WTC11 (cell line): Measurements from ENCODE around the gene CUL5. TPM values are rescaled to one million over a fixed set of nuclear protein-coding genes. Genes with fewer than 3 reads are reported as not detected.

Experiments
- ATAC-seq: fragments of 200-7000 bp; cut with Tn5 transposase; 2 replicates; pipeline ENCODE4 v1.10.0; 2021; ENCODE audit warnings: mild to moderate bottlenecking, moderate library complexity
- CTCF ChIA-PET: fragments of 300-600 bp; sonication (Branson Sonifier 250); formaldehyde crosslinking; loops from one replicate; lab custom pipeline; 2021; ENCODE audit warnings: antibody characterized with exemption; lab: Charles Lee
- POLR2A ChIA-PET: fragments of 350-600 bp; sonication (Branson Sonifier 250); formaldehyde crosslinking; loops from one replicate; lab custom pipeline; 2021; ENCODE audit warnings: antibody characterized with exemption; lab: Charles Lee
- DNase-seq: peaks from one replicate; pipeline ENCODE4 v3.0.0; 2021; ENCODE audit warnings: low spot score
- H3K27ac Mint-ChIP-seq: 2 replicates; pipeline ENCODE4 v1.8.0; 2021; ENCODE audit warnings: mixed read lengths
- H3K27me3 Mint-ChIP-seq: 2 replicates; pipeline ENCODE4 v1.8.0; 2021; ENCODE audit warnings: low read depth, mild to moderate bottlenecking, moderate library complexity, mixed read lengths
- H3K36me3 Mint-ChIP-seq: 2 replicates; pipeline ENCODE4 v1.8.0; 2021; ENCODE audit warnings: mixed read lengths
- H3K4me1 Mint-ChIP-seq: 2 replicates; pipeline ENCODE4 v1.8.0; 2022; ENCODE audit warnings: mixed read lengths
- H3K4me3 Mint-ChIP-seq: 2 replicates; pipeline ENCODE4 v1.8.0; 2021; ENCODE audit warnings: mild to moderate bottlenecking, moderate library complexity, mixed read lengths
- H3K9me3 Mint-ChIP-seq: 2 replicates; pipeline ENCODE4 v1.8.0; 2021; ENCODE audit warnings: mixed read lengths
- ARID4B ChIP-seq: sonication (generic); formaldehyde crosslinking; IDR thresholded peaks from 2 replicates; pipeline ENCODE4 v1.8.0; 2023; ENCODE audit warnings: missing genetic modification reagents, mild to moderate bottlenecking, borderline replicate concordance
- ATF6 ChIP-seq: sonication (generic); formaldehyde crosslinking; IDR thresholded peaks from 2 replicates; pipeline ENCODE4 v1.8.1; 2023; ENCODE audit warnings: mild to moderate bottlenecking, missing genetic modification reagents
- CREB1 ChIP-seq: sonication (generic); formaldehyde crosslinking; IDR thresholded peaks from 2 replicates; pipeline ENCODE4 v1.8.0; 2023; ENCODE audit warnings: mild to moderate bottlenecking, missing genetic modification reagents
- FOXP1 ChIP-seq: sonication (generic); formaldehyde crosslinking; IDR thresholded peaks from 2 replicates; pipeline ENCODE4 v1.8.0; 2022; ENCODE audit warnings: missing genetic modification reagents, mild to moderate bottlenecking, moderate library complexity, borderline replicate concordance
- FOXP4 ChIP-seq: sonication (generic); formaldehyde crosslinking; IDR thresholded peaks from 2 replicates; pipeline ENCODE4 v1.8.0; 2022; ENCODE audit warnings: mild to moderate bottlenecking, missing genetic modification reagents
- HMGA2 ChIP-seq: fragments of 250-450 bp; sonication (Bioruptor Pico); IDR thresholded peaks from 2 replicates; pipeline ENCODE4 v1.4.0; 2021; ENCODE audit warnings: mild to moderate bottlenecking, moderate library complexity
- HMGXB4 ChIP-seq: sonication (generic); formaldehyde crosslinking; IDR thresholded peaks from 2 replicates; pipeline ENCODE4 v1.8.1; 2023; ENCODE audit warnings: mild to moderate bottlenecking, moderate library complexity, missing genetic modification reagents
- KAT7 ChIP-seq: sonication (generic); formaldehyde crosslinking; IDR thresholded peaks from 2 replicates; pipeline ENCODE4 v1.8.1; 2023; ENCODE audit warnings: missing genetic modification reagents, mild to moderate bottlenecking, borderline replicate concordance
- NFATC4 ChIP-seq: fragments of 250-450 bp; sonication (Bioruptor Pico); IDR thresholded peaks from 2 replicates; pipeline ENCODE4 v1.9.0; 2021; ENCODE audit warnings: mild to moderate bottlenecking
- NFYB ChIP-seq: sonication (generic); formaldehyde crosslinking; conservative IDR thresholded peaks from 2 replicates; pipeline ENCODE4 v1.8.0; 2022; ENCODE audit warnings: low read depth, missing genetic modification reagents
- RORB ChIP-seq: fragments of 250-450 bp; sonication (Bioruptor Pico); IDR thresholded peaks from 2 replicates; pipeline ENCODE4 v1.9.0; 2021; ENCODE audit warnings: mild to moderate bottlenecking
- SMAD4 ChIP-seq: sonication (generic); formaldehyde crosslinking; IDR thresholded peaks from 2 replicates; pipeline ENCODE4 v1.8.0; 2022; ENCODE audit warnings: mild to moderate bottlenecking, missing genetic modification reagents
- SP1 ChIP-seq: sonication (generic); formaldehyde crosslinking; conservative IDR thresholded peaks from 2 replicates; pipeline ENCODE4 v1.8.1; 2022; ENCODE audit warnings: missing genetic modification reagents
- TEAD4 ChIP-seq: sonication (generic); formaldehyde crosslinking; IDR thresholded peaks from 2 replicates; pipeline ENCODE4 v1.8.0; 2022; ENCODE audit warnings: mild to moderate bottlenecking, missing genetic modification reagents
- ZBTB21 ChIP-seq: sonication (generic); formaldehyde crosslinking; IDR thresholded peaks from 2 replicates; pipeline ENCODE4 v1.8.1; 2023; ENCODE audit warnings: mild to moderate bottlenecking, missing genetic modification reagents, borderline replicate concordance
- ZNF121 ChIP-seq: sonication (generic); formaldehyde crosslinking; IDR thresholded peaks from 2 replicates; pipeline ENCODE4 v1.8.0; 2023; ENCODE audit warnings: missing genetic modification reagents
- ZNF512 ChIP-seq: sonication (generic); formaldehyde crosslinking; IDR thresholded peaks from 2 replicates; pipeline ENCODE4 v1.8.1; 2022; ENCODE audit warnings: missing genetic modification reagents, borderline replicate concordance
- ZNF671 ChIP-seq: fragments of 250-450 bp; sonication (Bioruptor Pico); IDR thresholded peaks from 2 replicates; pipeline ENCODE4 v1.8.0; 2021; ENCODE audit warnings: mild to moderate bottlenecking
- total RNA-seq: library from RNA; stranded (reverse); gene quantifications from 3 replicates; pipeline ENCODE4 v1.2.3, GENCODE V29; 2021
- TF ChIP-seq, protein P1 (sequence below): fragments of 250-450 bp; sonication (Bioruptor Pico); conservative IDR thresholded peaks from 2 replicates; pipeline ENCODE4 v1.9.0; 2021; ENCODE audit warnings: mild to moderate bottlenecking

Gene CUL5
- total RNA-seq, 1 experiment from 2014 or later = 31.4 TPM

DNA sequence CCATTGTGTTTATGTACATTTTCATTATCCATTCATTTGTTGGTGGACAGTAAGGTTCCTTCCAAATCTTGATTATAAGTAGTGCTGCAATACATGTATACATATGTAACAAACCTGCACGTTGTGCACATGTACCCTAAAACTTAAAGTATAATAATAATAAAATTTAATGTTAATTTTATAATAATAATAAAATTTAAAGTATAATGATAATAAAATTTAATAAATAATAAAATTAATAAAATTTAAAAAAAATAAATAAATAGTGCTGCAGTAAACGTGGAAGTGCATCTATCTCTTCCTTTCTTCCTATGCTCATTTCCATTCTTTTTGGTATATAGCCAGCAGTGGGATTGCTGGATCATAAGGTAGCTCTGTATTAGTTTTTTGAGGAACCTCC, 54.7 kb downstream of the CUL5 start (continued):
- TF ChIP-seq ARID4B (CRISPR knock-in tag) = no peak

- CTCF ChIA-PET = no interaction called here
Observed at GRCh38 chr11:108069947-108070346, 61.2 kb downstream of the CUL5 start.

DNA sequence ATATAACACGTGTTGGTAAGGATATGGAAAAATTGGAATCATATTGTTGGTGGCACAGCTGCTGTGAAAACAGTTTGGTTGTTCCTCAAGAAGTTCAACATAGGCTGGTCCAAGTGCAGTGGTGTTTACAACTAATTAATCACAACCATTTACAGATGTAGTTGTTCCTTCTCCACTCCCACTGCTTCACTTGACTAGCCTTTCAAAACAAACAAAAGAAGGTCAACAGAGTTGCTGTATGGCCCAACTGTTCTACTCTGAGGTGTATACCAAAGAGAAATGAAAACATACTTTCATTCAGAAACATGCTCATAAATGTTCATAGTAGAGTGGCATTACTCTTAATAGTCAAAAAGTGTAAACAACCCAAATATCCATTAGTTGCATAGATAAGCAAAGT, 76.1 kb downstream of the CUL5 start:
- Mint-ChIP-seq H3K4me1 (no peaks in the 10 kb centered on the region), H3K27ac (no peak overlapping the region), H3K4me3 (no peak overlapping the region), H3K27me3 (no peaks in the 10 kb centered on the region), H3K36me3 (peaks cover 27% of the 10 kb centered on the region), H3K9me3 (no peaks in the 10 kb centered on the region)
- ChIA-PET CTCF (no interaction called here), POLR2A (no interaction called here)
- TF ChIP-seq KAT7 (CRISPR knock-in tag) (no peak), ZNF671 (CRISPR knock-in tag) (no peak), ZNF512 (CRISPR knock-in tag) (no peak), HMGXB4 (CRISPR knock-in tag) (no peak), FOXP1 (no peak), CREB1 (no peak), FOXP4 (CRISPR knock-in tag) (no peak), HMGA2 (CRISPR knock-in tag) (no peak), SMAD4 (CRISPR knock-in tag) (no peak), SP1 (CRISPR knock-in tag) (no peak), NFATC4 (CRISPR knock-in tag) (no peak), RORB (CRISPR knock-in tag) (no peak), TEAD4 (CRISPR knock-in tag) (no peak), ZBTB21 (CRISPR knock-in tag) (no peak), NFYB (CRISPR knock-in tag) (no peak), ATF6 (CRISPR knock-in tag) (no peak)
- TF ChIP-seq, protein P1, sequence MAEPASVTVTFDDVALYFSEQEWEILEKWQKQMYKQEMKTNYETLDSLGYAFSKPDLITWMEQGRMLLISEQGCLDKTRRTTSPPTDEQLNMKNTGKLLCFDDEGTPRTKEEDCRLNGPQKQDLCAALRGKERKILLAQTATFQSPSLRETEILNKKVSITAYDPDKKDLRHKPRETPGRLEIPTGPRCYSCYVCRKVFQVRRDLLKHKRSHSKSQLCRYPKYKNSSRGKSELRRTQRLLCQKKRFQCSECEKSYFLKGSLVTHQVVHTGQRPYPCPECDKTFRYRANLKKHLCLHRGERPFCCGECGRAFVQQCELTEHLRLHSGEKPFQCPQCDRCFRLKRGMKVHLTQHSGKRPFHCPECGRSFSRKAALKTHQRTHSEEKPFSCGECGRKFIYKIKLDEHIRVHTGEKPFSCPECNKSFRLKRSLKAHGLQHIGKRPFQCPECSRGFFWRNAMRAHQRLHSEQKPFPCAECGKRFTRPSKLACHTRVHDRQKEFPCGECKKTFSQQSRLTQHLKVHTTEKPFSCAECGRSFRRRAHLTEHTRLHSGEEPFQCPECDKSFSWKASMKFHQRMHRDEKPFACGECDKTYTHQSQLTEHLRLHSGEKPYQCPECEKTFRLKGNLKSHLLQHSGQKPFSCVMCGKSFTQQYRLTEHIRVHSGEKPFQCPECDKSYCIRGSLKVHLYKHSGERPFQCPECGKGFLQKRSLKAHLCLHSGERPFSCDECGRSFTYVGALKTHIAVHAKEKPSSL (CRISPR knock-in tag) = no peak
- ATAC-seq = no peak
- no peak for DNase-seq

More at GRCh38 chr11:108069947-108070346, 61.2 kb downstream of the CUL5 start:
- no peak for TF ChIP-seq ZNF121 (CRISPR knock-in tag)
- no peak for ATAC-seq
- Mint-ChIP-seq H3K36me3 (peaks cover 14% of the 10 kb centered on the region), H3K27ac (no peak overlapping the region), H3K27me3 (no peaks in the 10 kb centered on the region), H3K9me3 (no peaks in the 10 kb centered on the region), H3K4me1 (no peaks in the 10 kb centered on the region), H3K4me3 (no peak overlapping the region)
- POLR2A ChIA-PET = no interaction called here
- DNase-seq = no peak
